ENCODE results near the gene ZDHHC14.

ZDHHC14 gene

GRCh38 chr6:157635388-157636244 lies 254.6 kb downstream of the ZDHHC14 start:
- TF ChIP-seq, protein P1, sequence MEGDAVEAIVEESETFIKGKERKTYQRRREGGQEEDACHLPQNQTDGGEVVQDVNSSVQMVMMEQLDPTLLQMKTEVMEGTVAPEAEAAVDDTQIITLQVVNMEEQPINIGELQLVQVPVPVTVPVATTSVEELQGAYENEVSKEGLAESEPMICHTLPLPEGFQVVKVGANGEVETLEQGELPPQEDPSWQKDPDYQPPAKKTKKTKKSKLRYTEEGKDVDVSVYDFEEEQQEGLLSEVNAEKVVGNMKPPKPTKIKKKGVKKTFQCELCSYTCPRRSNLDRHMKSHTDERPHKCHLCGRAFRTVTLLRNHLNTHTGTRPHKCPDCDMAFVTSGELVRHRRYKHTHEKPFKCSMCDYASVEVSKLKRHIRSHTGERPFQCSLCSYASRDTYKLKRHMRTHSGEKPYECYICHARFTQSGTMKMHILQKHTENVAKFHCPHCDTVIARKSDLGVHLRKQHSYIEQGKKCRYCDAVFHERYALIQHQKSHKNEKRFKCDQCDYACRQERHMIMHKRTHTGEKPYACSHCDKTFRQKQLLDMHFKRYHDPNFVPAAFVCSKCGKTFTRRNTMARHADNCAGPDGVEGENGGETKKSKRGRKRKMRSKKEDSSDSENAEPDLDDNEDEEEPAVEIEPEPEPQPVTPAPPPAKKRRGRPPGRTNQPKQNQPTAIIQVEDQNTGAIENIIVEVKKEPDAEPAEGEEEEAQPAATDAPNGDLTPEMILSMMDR (IDR thresholded peaks at IDR 0.05; ENCODE audit: insufficient read depth, low read length, missing control alignments): no peak
- POLR2A ChIA-PET: no interaction called here
- no peak for DNase-seq (ENCODE audit: low read depth, low spot score)
- no peak overlapping the region for H3K4me3 ChIP-seq (ENCODE audit: low read depth, low read length)
- CTCF ChIA-PET: interaction anchor here (0.9 kb wide), 1 partner anchor 240 kb away, joined by 3 read pairs; no protein-coding TSS in a partner anchor

- TF ChIP-seq, protein P1 (IDR thresholded peaks at IDR 0.05; ENCODE audit: insufficient read depth, low read length, missing control alignments): no peak
- ChIA-PET CTCF (no interaction called here), POLR2A (no interaction called here)
- no peak for DNase-seq (ENCODE audit: low read depth, low spot score)
- H3K4me3 ChIP-seq (ENCODE audit: low read depth, low read length): no peak overlapping the region
Measured at GRCh38 chr6:157637516-157637915, 256.5 kb downstream of the ZDHHC14 start.

- CTCF ChIA-PET: no interaction called here
- DNase-seq (ENCODE audit: low read depth, low spot score): no peak
- H3K4me3 ChIP-seq (ENCODE audit: low read depth, low read length): no peak overlapping the region
- TF ChIP-seq, protein P1 (IDR thresholded peaks at IDR 0.05; ENCODE audit: insufficient read depth, low read length, missing control alignments): no peak
- POLR2A ChIA-PET: no interaction called here
Measured at GRCh38 chr6:157637941-157638662, 257.1 kb downstream of the ZDHHC14 start.

- H3K4me3 ChIP-seq (ENCODE audit: low read depth, low read length): no peak overlapping the region
- TF ChIP-seq, protein P1 (IDR thresholded peaks at IDR 0.05; ENCODE audit: insufficient read depth, low read length, missing control alignments): no peak
- DNase-seq (ENCODE audit: low read depth, low spot score): no peak
- POLR2A ChIA-PET: no interaction called here
- CTCF ChIA-PET: no interaction called here
Measured at GRCh38 chr6:157638779-157639178, 257.8 kb downstream of the ZDHHC14 start.

DNA sequence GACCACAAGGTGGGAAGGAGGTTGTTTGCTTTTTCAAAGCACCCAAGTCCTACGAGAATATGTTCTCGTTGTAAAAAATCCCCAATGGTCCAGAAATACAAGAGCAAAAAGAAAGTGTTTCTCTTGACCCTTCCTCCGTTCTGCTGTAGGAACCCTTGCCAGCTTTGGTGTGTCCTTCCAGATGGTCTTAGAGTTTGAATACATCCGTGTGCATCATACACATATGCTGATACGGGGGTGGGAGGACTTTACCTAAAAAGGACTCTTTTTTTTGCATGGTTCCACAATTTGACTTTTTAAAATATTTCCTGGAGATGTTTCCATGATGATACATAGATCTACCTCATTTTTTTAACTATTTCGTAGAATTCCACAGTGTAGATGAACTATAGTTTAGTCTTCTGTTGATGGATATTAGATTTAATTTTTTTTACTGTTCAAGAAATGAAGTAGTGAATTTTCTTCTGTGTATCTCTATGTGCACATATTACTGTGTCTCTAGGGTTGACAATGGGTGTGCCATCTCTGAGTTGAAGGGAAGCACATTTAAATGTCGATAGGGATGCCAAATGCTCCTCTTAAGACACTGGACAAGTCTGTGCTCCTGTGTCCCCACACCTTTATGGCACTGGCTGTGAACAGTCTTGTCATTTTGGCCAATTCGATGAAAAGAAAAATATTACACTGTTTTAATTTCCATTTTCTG lies 259.9 kb downstream of the ZDHHC14 start:
- POLR2A ChIA-PET: no interaction called here
- CTCF ChIA-PET: interaction anchor here (1.4 to 2.9 kb wide), 3 partner anchors 9 to 26 kb away, joined by 4 to 16 read pairs (median 5); no protein-coding TSS in a partner anchor
- no peak overlapping the region for H3K4me3 ChIP-seq (ENCODE audit: low read depth, low read length)
- DNase-seq (ENCODE audit: low read depth, low spot score): no peak
- TF ChIP-seq, protein P1 (IDR thresholded peaks at IDR 0.05; ENCODE audit: insufficient read depth, low read length, missing control alignments): no peak

Measured in AG04449 (cell line).